ENCODE measurements around the gene CYBC1.

Gene CYBC1

DNA sequence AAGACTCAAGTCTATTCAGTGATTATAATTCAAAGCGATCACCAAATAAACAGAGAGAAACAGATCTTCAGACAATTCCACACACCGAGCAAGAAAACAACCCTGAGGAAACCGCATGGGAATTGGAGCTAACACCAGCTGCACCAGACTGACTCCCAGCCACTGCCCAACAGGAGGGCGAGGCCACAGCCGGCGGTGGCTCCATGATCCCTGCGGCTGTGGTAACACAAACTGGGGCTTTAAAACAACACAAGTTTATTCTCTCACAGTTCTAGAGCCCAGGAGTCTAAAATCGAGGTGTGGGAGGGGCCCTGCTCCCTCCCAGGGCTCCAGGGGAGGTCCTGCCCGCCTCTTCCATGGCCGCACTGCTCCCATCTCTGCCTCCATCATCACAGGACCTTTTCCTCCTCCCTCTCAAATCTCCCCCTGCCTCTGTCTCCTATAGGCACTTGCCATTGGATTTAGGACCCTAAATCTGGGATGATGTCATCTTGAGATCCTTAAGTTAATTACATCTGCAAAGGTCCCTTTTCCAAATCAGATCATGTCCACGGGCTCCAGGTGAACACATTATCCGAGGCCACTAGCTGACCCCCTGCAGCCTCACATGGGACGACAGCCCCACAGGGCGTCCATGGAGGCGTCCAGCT is 42.1 kb downstream of the CYBC1 start:
- Histone ChIP-seq H3K4me3 (ENCODE audit: low read depth, low read length) (no peak overlapping the region), H2AK5ac (ENCODE audit: low read length) (no peak overlapping the region), H3K36me3 (ENCODE audit: control insufficient read depth in 1 of 2, insufficient read depth in 2 of 2, low read length in 2 of 2) (peaks cover 5 to 8% of the 10 kb centered on the region in 2 experiments), H3K9me3 (ENCODE audit: insufficient read depth, low read depth, low read length) (no peaks in the 10 kb centered on the region), H2AFZ (ENCODE audit: insufficient read depth, low read length, poor library complexity) (no peak overlapping the region), H3K4me2 (ENCODE audit: low read length) (no peak overlapping the region), H2BK120ac (ENCODE audit: insufficient read depth, low read length, poor library complexity) (no peak overlapping the region), H4K8ac (ENCODE audit: low read depth, low read length) (no peak overlapping the region), H2BK5ac (ENCODE audit: low read depth, low read length, poor library complexity) (no peak overlapping the region), H3K4ac (ENCODE audit: low read depth, low read length) (no peak overlapping the region), H4K91ac (ENCODE audit: low read depth, low read length) (no peak overlapping the region), H3K27ac (ENCODE audit: low read depth, low read length) (no peak overlapping the region), H4K12ac (ENCODE audit: low read depth, low read length) (no peak overlapping the region), H3K23ac (ENCODE audit: low read length) (no peak overlapping the region), H3K4me1 (ENCODE audit: control insufficient read depth in 1 of 2, insufficient read depth in 2 of 2, low read length in 2 of 2) (no peaks in the 10 kb centered on the region), H3K9ac (ENCODE audit: low read length) (peak overlapping the region; percentile 37), H2BK12ac (ENCODE audit: low read length) (no peak overlapping the region), H3K27me3 (ENCODE audit: insufficient read depth, low read length) (no peaks in the 10 kb centered on the region), H3K18ac (ENCODE audit: low read length) (no peak overlapping the region), H3K79me2 (ENCODE audit: control insufficient read depth, insufficient read depth, low read length, poor library complexity) (no peaks in the 10 kb centered on the region), H3K79me1 (ENCODE audit: low read length) (no peaks in the 10 kb centered on the region), H3K14ac (ENCODE audit: low read length) (no peak overlapping the region)
- WGBS (ENCODE audit: extremely low coverage, insufficient coverage, insufficient read length), result no CpG with 5 or more reads among the region's 15 CpGs
- no peak for DNase-seq

- H3K18ac ChIP-seq (ENCODE audit: low read length), result no peak overlapping the region
- no peak overlapping the region for H4K8ac ChIP-seq (ENCODE audit: low read depth, low read length)
- H3K23ac ChIP-seq (ENCODE audit: low read length), result no peak overlapping the region
- H3K14ac ChIP-seq (ENCODE audit: low read length), result no peak overlapping the region
- no peak overlapping the region for H3K9ac ChIP-seq (ENCODE audit: low read length)
- H3K9me3 ChIP-seq (ENCODE audit: insufficient read depth, low read depth, low read length), result no peaks in the 10 kb centered on the region
- H4K12ac ChIP-seq (ENCODE audit: low read depth, low read length), result no peak overlapping the region
- no peaks in the 10 kb centered on the region for H3K79me1 ChIP-seq (ENCODE audit: low read length)
- H3K4me3 ChIP-seq (ENCODE audit: low read depth, low read length), result peak overlapping the region; percentile 54
- H2AK5ac ChIP-seq (ENCODE audit: low read length), result no peak overlapping the region
- no peak overlapping the region for H3K27ac ChIP-seq (ENCODE audit: low read depth, low read length)
- no peak overlapping the region for H2BK5ac ChIP-seq (ENCODE audit: low read depth, low read length, poor library complexity)
- no peak for DNase-seq
- H4K91ac ChIP-seq (ENCODE audit: low read depth, low read length), result no peak overlapping the region
- no CpG with 5 or more reads among the region's 13 CpGs for WGBS (ENCODE audit: extremely low coverage, insufficient coverage, insufficient read length)
- no peak overlapping the region for H2BK120ac ChIP-seq (ENCODE audit: insufficient read depth, low read length, poor library complexity)
- H3K4me1 ChIP-seq (ENCODE audit: control insufficient read depth in 1 of 2, insufficient read depth in 2 of 2, low read length in 2 of 2), result no peaks in the 10 kb centered on the region
- no peaks in the 10 kb centered on the region for H3K27me3 ChIP-seq (ENCODE audit: insufficient read depth, low read length)
- H3K79me2 ChIP-seq (ENCODE audit: control insufficient read depth, insufficient read depth, low read length, poor library complexity), result no peaks in the 10 kb centered on the region
- no peak overlapping the region for H2AFZ ChIP-seq (ENCODE audit: insufficient read depth, low read length, poor library complexity)
- no peak overlapping the region for H3K4ac ChIP-seq (ENCODE audit: low read depth, low read length)
- no peak overlapping the region for H2BK12ac ChIP-seq (ENCODE audit: low read length)
- peaks cover 8 to 9% of the 10 kb centered on the region in 2 experiments for H3K36me3 ChIP-seq (ENCODE audit: control insufficient read depth in 1 of 2, insufficient read depth in 2 of 2, low read length in 2 of 2)
- H3K4me2 ChIP-seq (ENCODE audit: low read length), result no peak overlapping the region
Measured at GRCh38 chr17:82407255-82407654, 43.3 kb downstream of the CYBC1 start.

DNA sequence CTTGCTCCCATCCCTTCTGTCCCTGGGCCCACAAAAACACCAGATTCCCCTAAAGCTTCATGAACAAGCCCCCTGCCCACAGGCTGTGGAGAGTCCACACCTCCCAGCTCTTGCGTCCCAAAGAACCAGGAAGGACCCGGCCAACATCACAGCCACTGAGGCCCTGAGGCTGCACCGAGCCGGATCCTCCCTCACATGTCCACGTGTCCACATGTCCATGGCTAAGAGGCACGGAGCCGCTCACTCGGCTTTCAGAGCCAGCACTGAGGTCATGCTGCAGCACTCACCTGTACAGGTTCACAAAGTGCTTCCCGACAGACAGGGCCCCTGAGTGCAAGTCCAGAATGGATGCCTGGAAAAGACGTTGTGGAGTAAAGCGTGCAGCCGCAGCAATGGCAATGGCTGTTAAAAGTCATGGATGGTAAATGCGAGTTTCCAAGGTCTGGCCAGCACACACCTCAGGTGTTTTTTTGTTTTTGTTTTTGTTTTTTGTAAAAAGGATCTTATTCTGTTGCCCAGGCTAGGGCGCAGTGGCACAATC is 44.4 kb downstream of the CYBC1 start:
- Histone ChIP-seq H3K79me2 (ENCODE audit: control insufficient read depth, insufficient read depth, low read length, poor library complexity) (no peaks in the 10 kb centered on the region), H2AFZ (ENCODE audit: insufficient read depth, low read length, poor library complexity) (no peak overlapping the region), H4K12ac (ENCODE audit: low read depth, low read length) (no peak overlapping the region), H3K79me1 (ENCODE audit: low read length) (no peaks in the 10 kb centered on the region), H3K14ac (ENCODE audit: low read length) (no peak overlapping the region), H3K36me3 (ENCODE audit: control insufficient read depth in 1 of 2, insufficient read depth in 2 of 2, low read length in 2 of 2) (peaks cover 8 to 9% of the 10 kb centered on the region in 2 experiments), H3K18ac (ENCODE audit: low read length) (no peak overlapping the region), H4K8ac (ENCODE audit: low read depth, low read length) (no peak overlapping the region), H4K91ac (ENCODE audit: low read depth, low read length) (no peak overlapping the region), H3K9me3 (ENCODE audit: insufficient read depth, low read depth, low read length) (no peaks in the 10 kb centered on the region), H3K4me2 (ENCODE audit: low read length) (no peak overlapping the region), H2AK5ac (ENCODE audit: low read length) (no peak overlapping the region), H3K9ac (ENCODE audit: low read length) (no peak overlapping the region), H3K4me3 (ENCODE audit: low read depth, low read length) (no peak overlapping the region), H2BK120ac (ENCODE audit: insufficient read depth, low read length, poor library complexity) (no peak overlapping the region), H2BK12ac (ENCODE audit: low read length) (no peak overlapping the region), H3K27me3 (ENCODE audit: insufficient read depth, low read length) (no peaks in the 10 kb centered on the region), H3K4ac (ENCODE audit: low read depth, low read length) (no peak overlapping the region), H3K27ac (ENCODE audit: low read depth, low read length) (no peak overlapping the region), H2BK5ac (ENCODE audit: low read depth, low read length, poor library complexity) (no peak overlapping the region), H3K4me1 (ENCODE audit: control insufficient read depth in 1 of 2, insufficient read depth in 2 of 2, low read length in 2 of 2) (no peaks in the 10 kb centered on the region), H3K23ac (ENCODE audit: low read length) (no peak overlapping the region)
- DNase-seq, result no peak
- no CpG with 5 or more reads among the region's 14 CpGs for WGBS (ENCODE audit: extremely low coverage, insufficient coverage, insufficient read length)

DNA sequence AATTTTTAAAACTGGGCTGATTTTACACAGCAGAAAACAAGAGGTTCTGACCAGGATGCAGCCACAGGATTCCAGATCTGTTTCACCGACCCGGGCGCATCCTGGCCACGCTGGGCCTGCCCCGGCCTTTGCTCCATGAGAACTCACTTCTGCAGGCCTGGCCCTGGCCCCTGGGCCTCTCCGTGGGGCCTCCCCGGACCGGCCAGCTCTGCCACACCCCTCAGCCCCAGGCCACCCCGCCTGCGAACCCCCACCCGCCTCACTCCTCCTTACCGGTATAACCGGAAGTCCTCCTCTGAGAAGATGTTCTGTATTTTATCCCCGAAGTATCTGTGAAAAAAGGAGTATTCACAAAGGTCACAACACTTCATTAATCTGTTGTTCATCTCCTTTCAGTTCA is 45.5 kb downstream of the CYBC1 start:
- Histone ChIP-seq H3K4me1 (ENCODE audit: control insufficient read depth in 1 of 2, insufficient read depth in 2 of 2, low read length in 2 of 2) (no peaks in the 10 kb centered on the region), H4K12ac (ENCODE audit: low read depth, low read length) (no peak overlapping the region), H4K8ac (ENCODE audit: low read depth, low read length) (no peak overlapping the region), H2BK120ac (ENCODE audit: insufficient read depth, low read length, poor library complexity) (no peak overlapping the region), H2AFZ (ENCODE audit: insufficient read depth, low read length, poor library complexity) (no peak overlapping the region), H3K9ac (ENCODE audit: low read length) (no peak overlapping the region), H3K18ac (ENCODE audit: low read length) (no peak overlapping the region), H3K4ac (ENCODE audit: low read depth, low read length) (no peak overlapping the region), H3K23ac (ENCODE audit: low read length) (no peak overlapping the region), H3K27me3 (ENCODE audit: insufficient read depth, low read length) (no peaks in the 10 kb centered on the region), H3K4me2 (ENCODE audit: low read length) (no peak overlapping the region), H3K36me3 (ENCODE audit: control insufficient read depth in 1 of 2, insufficient read depth in 2 of 2, low read length in 2 of 2) (peaks cover 9 to 10% of the 10 kb centered on the region in 2 experiments), H3K79me1 (ENCODE audit: low read length) (no peaks in the 10 kb centered on the region), H3K4me3 (ENCODE audit: low read depth, low read length) (no peak overlapping the region), H2AK5ac (ENCODE audit: low read length) (no peak overlapping the region), H3K14ac (ENCODE audit: low read length) (no peak overlapping the region), H2BK12ac (ENCODE audit: low read length) (no peak overlapping the region), H3K79me2 (ENCODE audit: control insufficient read depth, insufficient read depth, low read length, poor library complexity) (no peaks in the 10 kb centered on the region), H3K27ac (ENCODE audit: low read depth, low read length) (no peak overlapping the region), H2BK5ac (ENCODE audit: low read depth, low read length, poor library complexity) (no peak overlapping the region), H3K9me3 (ENCODE audit: insufficient read depth, low read depth, low read length) (no peaks in the 10 kb centered on the region), H4K91ac (ENCODE audit: low read depth, low read length) (no peak overlapping the region)
- no CpG with 5 or more reads among the region's 14 CpGs for WGBS (ENCODE audit: extremely low coverage, insufficient coverage, insufficient read length)
- no peak for DNase-seq
